ENCODE results near the gene RAC3. TPM values are rescaled to one million over a fixed set of nuclear protein-coding genes. Genes with fewer than 3 reads are reported as not detected.

Gene RAC3
- total and polyA plus RNA-seq, 9 of the 15 experiments (the other 6 are each of a cell fraction or from before 2014, with no cell fraction given), result 0.23 to 292 (median 118) TPM

GRCh38 chr17:82004517-82005455, 26.7 kb upstream of the RAC3 start:
- peak; percentile 5; the same call in 1 of the 2 replicates for TF ChIP-seq POLR2G (IDR thresholded peaks at IDR 0.05; ENCODE audit: low read depth, low read length)
- TF ChIP-seq, protein P1, sequence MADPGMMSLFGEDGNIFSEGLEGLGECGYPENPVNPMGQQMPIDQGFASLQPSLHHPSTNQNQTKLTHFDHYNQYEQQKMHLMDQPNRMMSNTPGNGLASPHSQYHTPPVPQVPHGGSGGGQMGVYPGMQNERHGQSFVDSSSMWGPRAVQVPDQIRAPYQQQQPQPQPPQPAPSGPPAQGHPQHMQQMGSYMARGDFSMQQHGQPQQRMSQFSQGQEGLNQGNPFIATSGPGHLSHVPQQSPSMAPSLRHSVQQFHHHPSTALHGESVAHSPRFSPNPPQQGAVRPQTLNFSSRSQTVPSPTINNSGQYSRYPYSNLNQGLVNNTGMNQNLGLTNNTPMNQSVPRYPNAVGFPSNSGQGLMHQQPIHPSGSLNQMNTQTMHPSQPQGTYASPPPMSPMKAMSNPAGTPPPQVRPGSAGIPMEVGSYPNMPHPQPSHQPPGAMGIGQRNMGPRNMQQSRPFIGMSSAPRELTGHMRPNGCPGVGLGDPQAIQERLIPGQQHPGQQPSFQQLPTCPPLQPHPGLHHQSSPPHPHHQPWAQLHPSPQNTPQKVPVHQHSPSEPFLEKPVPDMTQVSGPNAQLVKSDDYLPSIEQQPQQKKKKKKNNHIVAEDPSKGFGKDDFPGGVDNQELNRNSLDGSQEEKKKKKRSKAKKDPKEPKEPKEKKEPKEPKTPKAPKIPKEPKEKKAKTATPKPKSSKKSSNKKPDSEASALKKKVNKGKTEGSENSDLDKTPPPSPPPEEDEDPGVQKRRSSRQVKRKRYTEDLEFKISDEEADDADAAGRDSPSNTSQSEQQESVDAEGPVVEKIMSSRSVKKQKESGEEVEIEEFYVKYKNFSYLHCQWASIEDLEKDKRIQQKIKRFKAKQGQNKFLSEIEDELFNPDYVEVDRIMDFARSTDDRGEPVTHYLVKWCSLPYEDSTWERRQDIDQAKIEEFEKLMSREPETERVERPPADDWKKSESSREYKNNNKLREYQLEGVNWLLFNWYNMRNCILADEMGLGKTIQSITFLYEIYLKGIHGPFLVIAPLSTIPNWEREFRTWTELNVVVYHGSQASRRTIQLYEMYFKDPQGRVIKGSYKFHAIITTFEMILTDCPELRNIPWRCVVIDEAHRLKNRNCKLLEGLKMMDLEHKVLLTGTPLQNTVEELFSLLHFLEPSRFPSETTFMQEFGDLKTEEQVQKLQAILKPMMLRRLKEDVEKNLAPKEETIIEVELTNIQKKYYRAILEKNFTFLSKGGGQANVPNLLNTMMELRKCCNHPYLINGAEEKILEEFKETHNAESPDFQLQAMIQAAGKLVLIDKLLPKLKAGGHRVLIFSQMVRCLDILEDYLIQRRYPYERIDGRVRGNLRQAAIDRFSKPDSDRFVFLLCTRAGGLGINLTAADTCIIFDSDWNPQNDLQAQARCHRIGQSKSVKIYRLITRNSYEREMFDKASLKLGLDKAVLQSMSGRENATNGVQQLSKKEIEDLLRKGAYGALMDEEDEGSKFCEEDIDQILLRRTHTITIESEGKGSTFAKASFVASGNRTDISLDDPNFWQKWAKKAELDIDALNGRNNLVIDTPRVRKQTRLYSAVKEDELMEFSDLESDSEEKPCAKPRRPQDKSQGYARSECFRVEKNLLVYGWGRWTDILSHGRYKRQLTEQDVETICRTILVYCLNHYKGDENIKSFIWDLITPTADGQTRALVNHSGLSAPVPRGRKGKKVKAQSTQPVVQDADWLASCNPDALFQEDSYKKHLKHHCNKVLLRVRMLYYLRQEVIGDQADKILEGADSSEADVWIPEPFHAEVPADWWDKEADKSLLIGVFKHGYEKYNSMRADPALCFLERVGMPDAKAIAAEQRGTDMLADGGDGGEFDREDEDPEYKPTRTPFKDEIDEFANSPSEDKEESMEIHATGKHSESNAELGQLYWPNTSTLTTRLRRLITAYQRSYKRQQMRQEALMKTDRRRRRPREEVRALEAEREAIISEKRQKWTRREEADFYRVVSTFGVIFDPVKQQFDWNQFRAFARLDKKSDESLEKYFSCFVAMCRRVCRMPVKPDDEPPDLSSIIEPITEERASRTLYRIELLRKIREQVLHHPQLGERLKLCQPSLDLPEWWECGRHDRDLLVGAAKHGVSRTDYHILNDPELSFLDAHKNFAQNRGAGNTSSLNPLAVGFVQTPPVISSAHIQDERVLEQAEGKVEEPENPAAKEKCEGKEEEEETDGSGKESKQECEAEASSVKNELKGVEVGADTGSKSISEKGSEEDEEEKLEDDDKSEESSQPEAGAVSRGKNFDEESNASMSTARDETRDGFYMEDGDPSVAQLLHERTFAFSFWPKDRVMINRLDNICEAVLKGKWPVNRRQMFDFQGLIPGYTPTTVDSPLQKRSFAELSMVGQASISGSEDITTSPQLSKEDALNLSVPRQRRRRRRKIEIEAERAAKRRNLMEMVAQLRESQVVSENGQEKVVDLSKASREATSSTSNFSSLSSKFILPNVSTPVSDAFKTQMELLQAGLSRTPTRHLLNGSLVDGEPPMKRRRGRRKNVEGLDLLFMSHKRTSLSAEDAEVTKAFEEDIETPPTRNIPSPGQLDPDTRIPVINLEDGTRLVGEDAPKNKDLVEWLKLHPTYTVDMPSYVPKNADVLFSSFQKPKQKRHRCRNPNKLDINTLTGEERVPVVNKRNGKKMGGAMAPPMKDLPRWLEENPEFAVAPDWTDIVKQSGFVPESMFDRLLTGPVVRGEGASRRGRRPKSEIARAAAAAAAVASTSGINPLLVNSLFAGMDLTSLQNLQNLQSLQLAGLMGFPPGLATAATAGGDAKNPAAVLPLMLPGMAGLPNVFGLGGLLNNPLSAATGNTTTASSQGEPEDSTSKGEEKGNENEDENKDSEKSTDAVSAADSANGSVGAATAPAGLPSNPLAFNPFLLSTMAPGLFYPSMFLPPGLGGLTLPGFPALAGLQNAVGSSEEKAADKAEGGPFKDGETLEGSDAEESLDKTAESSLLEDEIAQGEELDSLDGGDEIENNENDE (IDR thresholded peaks at IDR 0.05; ENCODE audit: low read depth, low read length), result no peak
- Histone ChIP-seq H3K9me3 (replicated peaks; ENCODE audit: control insufficient read depth, insufficient read depth, low read depth, low read length) (no peaks in the 10 kb centered on the region), H3K9me1 (ENCODE audit: control insufficient read depth, insufficient read depth, low read length) (peaks cover 3% of the 10 kb centered on the region), H3K4me2 (ENCODE audit: insufficient read depth, low read length) (no peak overlapping the region), H4K20me1 (replicated peaks; ENCODE audit: control insufficient read depth, insufficient read depth, low read length) (0 out of 2 replicates have a peak, but pooled peaks cover 4% of the 10 kb centered on the region), H3K79me2 (ENCODE audit: control insufficient read depth, insufficient read depth, low read length) (no peaks in the 10 kb centered on the region), H3K36me3 (ENCODE audit: control insufficient read depth, insufficient read depth, low read length) (no peaks in the 10 kb centered on the region), H3K9ac (ENCODE audit: insufficient read depth in 1 of 2, low read depth in 2 of 2, low read length in 2 of 2) (no peak overlapping the region; a peak in 1 of 4 replicates), H3K4me3 (no peak overlapping the region), H3K27me3 (ENCODE audit: control insufficient read depth in 2 of 2, insufficient read depth in 2 of 2, low read length in 2 of 2) (no peaks in the 10 kb centered on the region), H3K4me1 (replicated peaks in 1 of 2; ENCODE audit: control insufficient read depth in 2 of 2, insufficient read depth in 2 of 2, low read length in 2 of 2) (peaks cover 0 to 78% of the 10 kb centered on the region in 2 experiments; a peak in 2 of 5 replicates), H2AFZ (ENCODE audit: low read depth, low read length) (no peak overlapping the region), H3K27ac (ENCODE audit: extremely low read depth, low read depth, low read length) (no peak overlapping the region)
- ATAC-seq, result no peak
- DNase-seq (ENCODE audit: extremely low read depth in 1 of 4, low spot score in 3 of 4), result no peak
- BruUV-seq (replicated peaks), result no TSS peak
- WGBS (ENCODE audit: insufficient coverage, low coverage, missing lambda C conversion rate), result 86% methylated on average over 25 of the region's 41 CpGs
- CTCF ChIA-PET (ENCODE audit: low intra/inter-chr PET ratio), result no interaction called here
- in situ Hi-C loops (cut with MboI) (no loop called here), intact Hi-C loops (cut with micrococcal nuclease) (no loop called here)
- no peak for FAIRE-seq
- POLR2A ChIA-PET, result interaction anchor here (0.6 to 1.1 kb wide), 4 partner anchors 13 to 32 kb away, joined by 3 to 5 read pairs (median 3); partner anchors contain the start of genes CENPX and LRRC45

Data from K562 (cell line).